ENCODE results near the gene PCDHGC3.
A peak's percentile ranks its signal among the peaks of the same experiment; 100 is the strongest.
"Not testable (repeated sequence)": the region's sequence is repeated elsewhere in the genome, so short reads cannot be mapped to it uniquely, and the experiment has no call there.

PCDHGC3 gene

DNA sequence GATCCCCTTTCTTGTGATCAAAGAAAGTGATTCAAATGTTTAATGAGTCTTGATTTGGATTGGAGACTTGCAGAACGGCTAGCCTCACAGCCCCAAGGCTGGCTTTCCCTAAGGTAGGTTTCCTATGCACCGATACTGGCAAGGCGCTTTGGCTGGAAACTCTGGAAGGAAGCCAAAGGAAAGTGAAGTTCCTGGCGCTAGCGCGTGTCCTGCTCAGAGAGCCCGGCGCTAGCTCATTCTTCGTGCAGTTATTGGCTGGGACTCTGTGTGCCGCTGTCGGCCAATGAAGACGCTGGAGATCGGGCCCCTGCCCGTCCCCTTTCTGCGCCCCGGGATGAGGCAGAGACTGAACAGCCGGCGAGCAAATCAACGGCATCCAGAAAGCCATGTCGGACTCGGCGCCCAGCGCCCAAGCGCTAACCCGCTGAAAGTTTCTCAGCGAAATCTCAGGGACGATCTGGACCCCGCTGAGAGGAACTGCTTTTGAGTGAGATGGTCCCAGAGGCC lies at the start of gene PCDHGC3:
Gene PCDHGC3, plus strand, starts transcription at position 342 of the 507 bp plus-strand sequence. Its CDS starts 151 bp downstream, at position 493.
- peak; percentile 75 for DNase-seq

GRCh38 chr5:141427783-141428426 lies 47.9 kb upstream of the PCDHGC3 start:
- DNase-seq = no peak

- peak; percentile 78 for DNase-seq
Observed at GRCh38 chr5:141430332-141431113, 45.2 kb upstream of the PCDHGC3 start, which contains the start of gene PCDHGA12. Gene PCDHGA12, plus strand, starts transcription at chr5:141430507. Its CDS starts 253 bp downstream, at chr5:141430760.

- DNase-seq = no peak
Observed at GRCh38 chr5:141431286-141431685, 44.5 kb upstream of the PCDHGC3 start.

GRCh38 chr5:141432308-141432707 lies 43.5 kb upstream of the PCDHGC3 start:
- DNase-seq = not testable (repeated sequence)

DNA sequence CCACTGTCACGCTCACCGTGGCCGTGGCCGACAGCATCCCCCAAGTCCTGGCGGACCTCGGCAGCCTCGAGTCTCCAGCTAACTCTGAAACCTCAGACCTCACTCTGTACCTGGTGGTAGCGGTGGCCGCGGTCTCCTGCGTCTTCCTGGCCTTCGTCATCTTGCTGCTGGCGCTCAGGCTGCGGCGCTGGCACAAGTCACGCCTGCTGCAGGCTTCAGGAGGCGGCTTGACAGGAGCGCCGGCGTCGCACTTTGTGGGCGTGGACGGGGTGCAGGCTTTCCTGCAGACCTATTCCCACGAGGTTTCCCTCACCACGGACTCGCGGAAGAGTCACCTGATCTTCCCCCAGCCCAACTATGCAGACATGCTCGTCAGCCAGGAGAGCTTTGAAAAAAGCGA lies 43.0 kb upstream of the PCDHGC3 start:
- DNase-seq = not testable (repeated sequence)

GRCh38 chr5:141434006-141434405 lies 41.8 kb upstream of the PCDHGC3 start:
- no peak for DNase-seq

DNA sequence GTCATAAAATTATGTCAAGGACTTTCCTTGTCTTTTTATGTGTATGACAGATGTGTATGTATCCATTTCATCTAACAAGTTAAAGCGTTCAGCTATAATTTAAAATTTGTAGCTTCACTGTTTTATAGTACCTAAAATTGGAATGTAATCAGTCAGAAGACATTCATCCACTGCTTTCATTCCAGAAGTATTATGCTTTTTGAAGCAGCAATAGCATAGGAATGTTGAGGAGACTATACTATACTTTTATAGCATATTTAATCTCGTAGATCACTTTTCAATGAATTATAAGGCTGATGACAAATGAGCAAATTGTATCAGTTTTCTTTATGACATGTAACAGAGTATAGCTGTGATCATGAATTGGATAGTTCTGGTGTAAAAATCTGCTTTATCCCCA lies 38.5 kb upstream of the PCDHGC3 start:
- no peak for DNase-seq

- DNase-seq = peak; percentile 42
Observed at GRCh38 chr5:141439411-141440141, 36.2 kb upstream of the PCDHGC3 start.

DNA sequence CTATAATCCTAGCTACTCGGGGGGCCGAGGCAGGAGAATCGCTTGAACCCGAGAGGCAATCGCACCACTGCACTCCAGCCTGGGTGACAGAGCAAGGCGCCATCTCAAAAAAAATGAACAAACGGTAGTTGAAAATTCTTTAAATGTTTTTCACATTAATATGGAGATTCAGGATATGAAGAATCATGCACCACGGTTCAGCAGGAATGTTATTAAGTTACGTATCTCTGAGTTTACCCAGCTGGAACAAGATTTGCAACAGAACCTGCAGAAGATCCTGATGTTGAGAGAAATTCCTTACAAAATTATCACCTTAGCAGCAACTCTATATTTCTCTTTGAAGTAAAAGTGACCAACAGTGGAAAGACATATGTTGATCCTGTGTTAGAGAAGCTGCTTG lies 35.4 kb upstream of the PCDHGC3 start:
- DNase-seq = no peak

DNA sequence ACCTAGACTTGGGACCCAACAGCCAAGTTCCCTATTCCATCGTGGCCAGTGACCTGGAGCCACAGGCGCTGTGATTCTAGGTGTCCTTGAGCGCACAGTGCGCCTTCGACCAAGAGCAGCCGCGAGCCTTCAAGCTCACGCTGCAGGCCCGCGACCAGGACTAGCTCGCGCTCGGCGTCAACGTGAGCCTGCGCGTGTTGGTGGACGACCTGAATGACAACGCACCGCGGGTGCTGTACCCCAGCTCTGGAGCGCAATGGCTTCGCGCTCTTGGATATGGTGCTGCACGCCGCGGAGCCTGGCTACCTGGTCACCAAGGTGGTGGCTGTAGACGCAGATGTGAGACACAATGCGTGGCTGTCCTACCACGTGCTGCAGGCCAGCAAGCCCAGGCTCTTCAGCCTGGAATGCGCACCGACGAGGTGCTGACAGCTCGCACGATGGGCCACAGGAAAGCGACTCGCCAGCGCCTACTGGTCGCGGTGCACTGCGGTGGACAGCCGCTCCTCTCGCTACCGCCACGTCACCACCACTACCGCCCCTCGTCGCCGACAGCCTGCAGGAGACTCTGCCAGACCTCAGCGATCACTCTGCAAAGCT lies 34.1 kb upstream of the PCDHGC3 start:
- DNase-seq = no peak

- no peak for DNase-seq
Observed at GRCh38 chr5:141465351-141465750, 10.4 kb upstream of the PCDHGC3 start.

- DNase-seq = peak; percentile 56
Observed at GRCh38 chr5:141476132-141476911, 556 bp downstream of the PCDHGC3 start.

DNA sequence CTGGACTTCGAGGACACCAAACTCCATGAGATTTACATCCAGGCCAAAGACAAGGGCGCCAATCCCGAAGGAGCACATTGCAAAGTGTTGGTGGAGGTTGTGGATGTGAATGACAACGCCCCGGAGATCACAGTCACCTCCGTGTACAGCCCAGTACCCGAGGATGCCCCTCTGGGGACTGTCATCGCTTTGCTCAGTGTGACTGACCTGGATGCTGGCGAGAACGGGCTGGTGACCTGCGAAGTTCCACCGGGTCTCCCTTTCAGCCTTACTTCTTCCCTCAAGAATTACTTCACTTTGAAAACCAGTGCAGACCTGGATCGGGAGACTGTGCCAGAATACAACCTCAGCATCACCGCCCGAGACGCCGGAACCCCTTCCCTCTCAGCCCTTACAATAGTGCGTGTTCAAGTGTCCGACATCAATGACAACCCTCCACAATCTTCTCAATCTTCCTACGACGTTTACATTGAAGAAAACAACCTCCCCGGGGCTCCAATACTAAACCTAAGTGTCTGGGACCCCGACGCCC lies 1.3 kb downstream of the PCDHGC3 start:
- DNase-seq = no peak

DNA sequence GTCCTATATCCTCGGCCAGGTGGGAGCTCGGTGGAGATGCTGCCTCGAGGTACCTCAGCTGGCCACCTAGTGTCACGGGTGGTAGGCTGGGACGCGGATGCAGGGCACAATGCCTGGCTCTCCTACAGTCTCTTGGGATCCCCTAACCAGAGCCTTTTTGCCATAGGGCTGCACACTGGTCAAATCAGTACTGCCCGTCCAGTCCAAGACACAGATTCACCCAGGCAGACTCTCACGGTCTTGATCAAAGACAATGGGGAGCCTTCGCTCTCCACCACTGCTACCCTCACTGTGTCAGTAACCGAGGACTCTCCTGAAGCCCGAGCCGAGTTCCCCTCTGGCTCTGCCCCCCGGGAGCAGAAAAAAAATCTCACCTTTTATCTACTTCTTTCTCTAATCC lies 2.0 kb downstream of the PCDHGC3 start:
- DNase-seq = no peak

GRCh38 chr5:141478321-141478945 lies 2.7 kb downstream of the PCDHGC3 start:
- DNase-seq = peak; percentile 57

GRCh38 chr5:141479776-141480175 lies 4.0 kb downstream of the PCDHGC3 start:
- peak; percentile 15 for DNase-seq

DNA sequence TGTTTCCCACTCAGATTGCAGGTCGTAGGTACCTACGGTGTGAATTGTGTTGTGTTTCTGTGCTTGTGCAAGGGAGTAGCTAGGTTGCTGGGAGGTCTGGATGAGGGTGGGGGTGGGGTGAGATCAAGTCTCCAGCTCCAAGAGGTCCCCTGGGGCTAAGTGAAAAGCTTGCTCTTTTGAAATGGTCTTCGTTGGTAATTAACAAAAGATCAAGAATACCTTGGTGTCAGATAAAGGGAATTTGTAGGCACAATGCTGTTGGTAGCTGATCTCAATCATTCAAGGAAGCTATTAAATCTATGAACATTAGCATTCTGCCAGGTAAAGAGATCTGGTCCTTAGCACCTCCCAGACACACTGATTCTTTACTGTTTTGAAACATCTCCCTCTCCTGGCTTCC lies 8.1 kb downstream of the PCDHGC3 start:
- no peak for DNase-seq

DNA sequence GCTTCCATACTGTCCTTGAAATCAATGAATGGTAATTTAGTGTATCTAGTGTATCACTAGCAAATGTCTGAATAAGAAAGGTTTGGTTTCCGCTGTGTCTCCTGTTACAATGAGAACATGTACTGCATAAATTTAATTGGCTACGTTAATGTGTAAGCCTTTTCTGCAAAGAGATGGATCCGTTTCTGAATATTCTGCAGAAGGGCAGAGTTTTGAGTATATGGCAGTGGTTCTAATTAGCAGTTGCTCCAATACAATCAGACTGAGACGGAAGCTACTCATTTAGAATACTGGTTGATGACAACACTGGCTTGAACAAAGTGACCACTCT lies 8.5 kb downstream of the PCDHGC3 start:
- no peak for DNase-seq

DNA sequence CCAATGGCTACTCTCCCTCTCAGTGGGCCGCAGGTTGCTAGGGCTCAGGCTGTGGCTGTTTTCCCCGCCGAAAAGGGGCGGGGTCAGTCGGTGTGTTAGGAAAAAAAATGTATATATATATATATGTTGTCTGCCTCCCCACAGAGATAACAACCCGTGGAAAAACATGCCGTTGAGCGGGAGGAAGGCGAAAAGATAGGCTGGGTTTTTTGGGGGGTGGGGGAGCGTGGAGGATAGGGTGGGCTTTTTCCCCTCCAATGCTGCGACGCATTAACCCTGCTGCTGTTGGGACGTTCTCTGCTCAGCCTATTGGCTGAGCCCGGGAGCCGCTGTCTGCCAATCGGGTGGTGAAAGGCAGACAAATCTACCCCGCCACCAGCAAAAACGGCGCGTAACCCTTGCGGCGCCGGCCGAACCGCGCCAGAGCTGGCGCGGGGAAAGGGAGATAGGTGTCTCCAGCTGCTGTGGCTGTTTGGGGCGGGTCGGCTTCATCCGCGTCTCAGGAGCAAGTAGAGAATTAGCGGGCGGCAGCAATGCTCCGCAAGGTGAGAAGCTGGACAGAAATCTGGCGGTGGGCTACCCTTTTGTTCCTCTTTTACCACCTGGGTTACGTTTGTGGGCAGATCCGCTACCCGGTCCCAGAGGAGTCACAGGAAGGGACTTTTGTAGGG lies 9.0 kb downstream of the PCDHGC3 start, which contains the start of gene PCDHGC4:
Gene PCDHGC4, plus strand, starts transcription at position 390 of the 671 bp plus-strand sequence. Its CDS starts 144 bp downstream, at position 534.
- peak; percentile 64 for DNase-seq
